ENCODE measurements around the gene CPD.
"Not testable (repeated sequence)": the region's sequence is repeated elsewhere in the genome, so short reads cannot be mapped to it uniquely, and the experiment has no call there.

Gene CPD

GRCh38 chr17:30381340-30381659 is 2.6 kb downstream of the CPD start:
- no peak for DNase-seq (ENCODE audit: low read depth in 2 of 3, low spot score in 1 of 3)

- no peak for DNase-seq (ENCODE audit: low read depth in 2 of 3, low spot score in 1 of 3)
Observed at GRCh38 chr17:30382345-30382744, 3.6 kb downstream of the CPD start.

GRCh38 chr17:30388321-30389179 is 9.8 kb downstream of the CPD start:
- DNase-seq (ENCODE audit: low read depth in 2 of 3, low spot score in 1 of 3): no peak

DNA sequence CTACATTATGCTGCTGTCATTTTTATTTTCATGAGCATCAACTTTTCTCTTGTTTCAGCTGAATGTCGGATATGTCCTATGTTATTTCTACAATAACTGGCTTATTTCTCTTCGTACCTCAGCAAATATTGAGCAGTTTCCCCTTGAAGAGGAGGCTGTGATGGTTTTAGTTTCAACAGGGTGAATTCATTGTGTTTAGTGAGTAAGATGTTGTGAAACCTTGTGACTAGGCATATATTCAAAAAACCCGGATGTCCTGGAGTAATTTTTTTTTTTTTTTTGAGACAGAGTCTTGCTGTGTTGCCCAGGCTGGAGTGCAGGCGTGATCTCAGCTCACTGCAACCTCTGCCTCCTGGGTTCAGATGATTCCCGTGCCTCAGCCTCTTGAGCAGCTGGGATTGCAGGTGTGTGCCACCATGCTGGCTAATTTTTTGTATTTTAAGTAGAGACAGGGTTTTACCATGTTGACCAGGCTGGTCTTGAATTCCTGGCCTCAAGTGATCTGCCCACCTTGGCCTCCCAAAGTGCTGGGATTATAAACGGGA is 11.1 kb downstream of the CPD start:
- DNase-seq (ENCODE audit: low read depth in 2 of 3, low spot score in 1 of 3): no peak

- DNase-seq (ENCODE audit: low read depth in 2 of 3, low spot score in 1 of 3): no peak
Observed at GRCh38 chr17:30391534-30391933, 12.8 kb downstream of the CPD start.

DNA sequence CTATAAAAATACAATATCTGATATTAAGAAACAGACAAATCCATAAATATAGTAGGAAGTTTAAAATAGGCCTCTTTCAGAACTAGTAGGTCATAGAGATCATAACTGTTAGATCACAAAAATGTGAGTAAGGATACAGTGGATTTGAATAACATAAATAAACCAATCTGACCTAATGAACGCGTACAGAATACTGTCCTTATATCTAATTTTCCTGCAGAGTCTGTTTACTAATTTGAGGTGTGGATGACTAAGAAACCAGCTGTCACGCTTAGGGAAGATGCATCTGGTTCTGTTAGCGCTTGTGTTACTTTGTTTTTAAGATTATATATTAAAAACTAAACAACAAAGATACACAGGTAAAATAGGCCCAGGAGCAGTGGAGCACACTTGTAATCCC is 14.8 kb downstream of the CPD start:
- DNase-seq (ENCODE audit: low read depth in 2 of 3, low spot score in 1 of 3): no peak

DNA sequence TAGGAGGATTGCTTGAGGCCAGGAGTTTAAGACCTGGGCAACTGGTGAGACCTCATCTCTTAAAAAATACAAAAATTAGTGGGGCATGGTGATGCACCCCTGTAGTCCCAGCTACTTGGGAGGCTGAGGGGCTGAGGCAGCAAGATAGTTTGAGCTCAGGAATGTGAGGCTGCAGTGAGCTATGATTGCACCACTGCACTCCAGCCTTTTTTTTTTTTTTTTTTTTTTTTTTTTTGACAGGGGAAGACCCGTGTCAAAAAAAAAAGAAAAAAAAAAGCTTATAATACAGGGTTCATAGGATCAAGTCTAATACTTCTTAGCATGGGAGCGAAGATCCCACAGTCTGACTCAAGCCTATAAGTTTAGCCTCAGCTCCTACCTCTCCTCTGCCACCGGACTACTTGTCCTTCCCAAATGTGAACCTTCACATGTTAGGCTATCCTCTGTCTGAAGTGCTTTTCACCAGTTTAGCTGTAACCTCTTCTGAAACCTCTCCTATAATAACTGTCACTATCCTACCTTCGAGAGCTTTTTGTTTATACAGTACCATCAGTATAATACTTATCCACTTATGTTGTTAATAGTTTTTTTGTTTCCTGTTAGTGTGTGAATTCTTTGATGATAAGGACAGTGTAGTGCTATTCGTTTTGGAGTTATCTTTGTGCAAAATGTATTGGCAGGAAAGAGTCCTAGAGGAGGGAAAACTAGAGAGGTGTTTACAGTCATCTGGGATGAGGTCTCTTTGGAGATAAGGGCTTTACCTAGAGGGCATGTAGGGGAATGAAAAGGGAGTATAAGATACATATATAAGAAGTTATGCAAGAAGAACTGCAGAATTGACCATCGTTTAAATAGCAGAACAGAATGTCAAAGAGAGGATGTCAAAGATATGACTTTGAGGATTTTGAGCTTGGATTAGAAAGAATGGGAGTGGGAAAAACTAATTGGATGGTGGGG is 15.5 kb downstream of the CPD start:
- DNase-seq (ENCODE audit: low read depth in 2 of 3, low spot score in 1 of 3): no peak

GRCh38 chr17:30395398-30396022 is 16.8 kb downstream of the CPD start:
- DNase-seq (ENCODE audit: low read depth in 2 of 3, low spot score in 1 of 3): no peak

DNA sequence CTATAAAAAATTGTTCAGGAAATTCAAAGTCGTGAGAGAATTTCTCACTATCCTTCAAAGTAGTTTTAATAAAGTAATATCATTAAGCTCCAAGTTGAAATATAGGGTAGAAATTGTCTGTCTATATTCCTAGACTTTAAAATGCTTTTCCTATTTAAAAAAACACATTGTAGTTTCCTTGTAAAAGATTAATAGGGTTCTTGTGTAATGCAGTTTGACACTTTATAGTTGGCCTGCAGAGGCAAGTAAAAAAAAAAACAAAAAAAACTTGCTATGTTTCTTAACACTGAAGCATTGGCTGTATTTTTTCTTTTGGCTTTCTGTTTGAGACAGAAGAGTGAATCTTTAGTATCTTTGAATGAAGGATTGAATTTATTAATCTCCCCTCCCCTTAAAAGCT is 17.4 kb downstream of the CPD start:
- no peak for DNase-seq (ENCODE audit: low read depth in 2 of 3, low spot score in 1 of 3)

- no peak for DNase-seq (ENCODE audit: low read depth in 2 of 3, low spot score in 1 of 3)
Observed at GRCh38 chr17:30396612-30397011, 17.9 kb downstream of the CPD start.

- no peak for DNase-seq (ENCODE audit: low read depth in 2 of 3, low spot score in 1 of 3)
Observed at GRCh38 chr17:30398328-30399041, 19.8 kb downstream of the CPD start.

DNA sequence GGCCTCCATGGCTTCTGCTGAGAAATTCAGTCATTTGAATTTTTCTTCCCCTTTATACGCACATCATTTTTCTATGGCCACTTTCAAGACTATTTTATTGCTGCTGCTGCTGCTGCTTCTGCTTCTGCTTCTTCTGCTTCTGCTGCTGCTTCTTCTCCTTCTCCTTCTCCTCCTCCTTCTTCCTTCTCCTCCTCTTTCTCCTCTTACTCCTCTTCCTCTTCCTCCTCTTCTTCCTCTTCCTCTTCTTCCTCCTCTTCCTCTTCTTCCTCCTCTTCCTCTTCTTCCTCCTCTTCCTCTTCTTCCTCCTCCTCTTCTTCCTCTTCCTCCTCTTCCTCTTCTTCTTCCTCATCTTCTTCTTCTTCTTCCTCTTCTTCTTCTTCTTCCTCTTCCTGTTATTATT is 22.4 kb downstream of the CPD start:
- no peak for DNase-seq (ENCODE audit: low read depth in 2 of 3, low spot score in 1 of 3)

- no peak for DNase-seq (ENCODE audit: low read depth in 2 of 3, low spot score in 1 of 3)
Observed at GRCh38 chr17:30405161-30405560, 26.4 kb downstream of the CPD start.

DNA sequence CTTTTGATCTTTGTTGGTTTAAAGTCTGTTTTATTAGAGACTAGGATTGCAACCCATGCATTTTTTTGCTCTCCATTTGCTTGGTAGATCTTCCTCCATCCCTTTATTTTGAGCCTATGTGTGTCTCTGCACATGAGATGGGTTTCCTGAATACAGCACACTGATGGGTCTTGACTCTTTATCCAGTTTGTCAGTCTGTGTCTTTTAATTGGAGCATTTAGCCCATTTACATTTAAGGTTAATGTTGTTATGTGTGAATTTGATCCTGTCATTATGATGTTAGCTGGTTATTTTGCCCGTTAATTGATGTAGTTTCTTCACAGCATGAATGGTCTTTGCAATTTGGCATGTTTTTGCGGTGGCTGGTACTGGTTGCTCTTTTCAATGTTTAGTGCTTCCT is 31.9 kb downstream of the CPD start:
- not testable (repeated sequence) for DNase-seq (ENCODE audit: low read depth in 2 of 3, low spot score in 1 of 3)

- not testable (repeated sequence) for DNase-seq (ENCODE audit: low read depth in 2 of 3, low spot score in 1 of 3)
Observed at GRCh38 chr17:30412008-30412496, 33.3 kb downstream of the CPD start.

- DNase-seq (ENCODE audit: low read depth in 2 of 3, low spot score in 1 of 3): peak in 1 of 3 donors; percentile 13
Observed at GRCh38 chr17:30413109-30413508, 34.4 kb downstream of the CPD start.

- DNase-seq (ENCODE audit: low read depth in 2 of 3, low spot score in 1 of 3): no peak
Observed at GRCh38 chr17:30414486-30414885, 35.8 kb downstream of the CPD start.

- DNase-seq (ENCODE audit: low read depth in 2 of 3, low spot score in 1 of 3): no peak
Observed at GRCh38 chr17:30415491-30415890, 36.8 kb downstream of the CPD start.

DNA sequence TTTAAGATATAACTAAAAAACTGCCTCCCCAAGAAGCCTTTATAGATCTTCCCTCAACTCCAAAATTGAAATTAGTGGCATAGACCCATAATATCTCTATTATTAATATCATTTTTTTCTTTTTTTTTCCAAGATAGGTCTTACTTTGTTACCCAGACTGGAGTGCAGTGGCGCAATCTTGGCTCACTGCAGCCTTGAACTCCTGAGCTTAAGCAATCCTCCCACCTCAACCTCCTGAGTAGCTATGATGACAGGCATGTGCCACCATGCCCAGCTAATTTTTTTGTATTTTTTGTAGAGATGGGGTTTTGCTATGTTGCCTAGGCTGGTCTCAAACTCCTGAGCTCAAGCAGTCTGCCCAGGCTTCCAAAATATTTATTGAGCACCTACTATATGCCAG is 39.3 kb downstream of the CPD start:
- DNase-seq (ENCODE audit: low read depth in 2 of 3, low spot score in 1 of 3): not testable (repeated sequence)

- no peak for DNase-seq (ENCODE audit: low read depth in 2 of 3, low spot score in 1 of 3)
Observed at GRCh38 chr17:30421592-30421991, 42.9 kb downstream of the CPD start.

GRCh38 chr17:30422171-30422570 is 43.4 kb downstream of the CPD start:
- no peak for DNase-seq (ENCODE audit: low read depth in 2 of 3, low spot score in 1 of 3)
